ENCODE measurements around the gene CHMP6. TPM values are rescaled to one million over a fixed set of nuclear protein-coding genes. Genes with fewer than 3 reads are reported as not detected.
"Not testable (repeated sequence)": the region's sequence is repeated elsewhere in the genome, so short reads cannot be mapped to it uniquely, and the experiment has no call there.

The CHMP6 gene
- total RNA-seq, 2 donors from 2014 or later, result 12.9 to 17.5 TPM

DNA sequence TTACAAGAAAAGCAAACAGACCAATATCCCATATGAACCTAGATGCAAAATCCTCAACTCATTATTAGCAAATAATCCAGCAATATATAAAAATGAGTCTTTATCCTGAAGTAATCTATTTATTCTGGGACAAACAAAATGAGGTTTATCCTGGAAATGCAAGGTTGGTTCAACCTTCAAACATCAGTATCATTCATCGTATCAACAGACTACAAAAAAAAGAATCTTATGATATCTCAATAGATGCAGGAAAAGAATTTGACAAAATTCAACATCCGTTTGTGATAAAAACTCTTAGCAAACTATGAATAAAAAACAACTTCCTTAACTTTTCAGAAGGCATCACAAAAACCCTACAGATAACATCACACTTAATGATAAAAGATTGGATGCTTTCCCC lies 24.9 kb downstream of the CHMP6 start:
- Histone ChIP-seq H3K27me3 (no peaks in the 10 kb centered on the region), H3K4me1 (peaks cover 0 to 25% of the 10 kb centered on the region in 2 donors), H3K36me3 (no peaks in the 10 kb centered on the region)

DNA sequence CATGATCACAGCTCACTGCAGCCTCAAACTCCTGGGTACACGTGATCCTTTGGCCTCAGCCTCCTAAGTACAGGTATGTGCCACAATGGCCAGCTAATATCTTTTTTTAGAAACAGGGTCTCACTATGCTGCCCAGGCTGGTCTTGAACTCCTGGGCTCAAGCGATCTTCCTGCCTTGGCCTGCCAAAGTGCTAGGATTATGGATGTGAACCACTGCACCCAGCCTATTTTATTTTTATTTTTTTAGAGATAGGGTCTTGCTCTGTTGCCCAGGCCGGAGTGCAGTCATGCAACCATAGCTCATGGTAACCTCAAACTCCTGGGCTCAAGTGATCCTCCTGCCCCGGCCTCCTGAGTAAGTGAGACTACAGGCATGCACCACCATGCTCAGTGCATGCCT lies 25.7 kb downstream of the CHMP6 start:
- not testable (repeated sequence) for H3K36me3 ChIP-seq; H3K4me3 ChIP-seq; DNase-seq (ENCODE audit: low spot score); H3K27ac ChIP-seq; H3K9me3 ChIP-seq; H3K27me3 ChIP-seq
- peaks cover 0 to 30% of the 10 kb centered on the region in 2 donors for H3K4me1 ChIP-seq

More for the DNA sequence above, 24.9 kb downstream of the CHMP6 start:
- no peak for DNase-seq (ENCODE audit: low spot score)
- H3K4me3 ChIP-seq, result no peak overlapping the region
- peaks cover 0 to 2% of the 10 kb centered on the region in 2 donors for H3K9me3 ChIP-seq
- TF ChIP-seq, protein P1, sequence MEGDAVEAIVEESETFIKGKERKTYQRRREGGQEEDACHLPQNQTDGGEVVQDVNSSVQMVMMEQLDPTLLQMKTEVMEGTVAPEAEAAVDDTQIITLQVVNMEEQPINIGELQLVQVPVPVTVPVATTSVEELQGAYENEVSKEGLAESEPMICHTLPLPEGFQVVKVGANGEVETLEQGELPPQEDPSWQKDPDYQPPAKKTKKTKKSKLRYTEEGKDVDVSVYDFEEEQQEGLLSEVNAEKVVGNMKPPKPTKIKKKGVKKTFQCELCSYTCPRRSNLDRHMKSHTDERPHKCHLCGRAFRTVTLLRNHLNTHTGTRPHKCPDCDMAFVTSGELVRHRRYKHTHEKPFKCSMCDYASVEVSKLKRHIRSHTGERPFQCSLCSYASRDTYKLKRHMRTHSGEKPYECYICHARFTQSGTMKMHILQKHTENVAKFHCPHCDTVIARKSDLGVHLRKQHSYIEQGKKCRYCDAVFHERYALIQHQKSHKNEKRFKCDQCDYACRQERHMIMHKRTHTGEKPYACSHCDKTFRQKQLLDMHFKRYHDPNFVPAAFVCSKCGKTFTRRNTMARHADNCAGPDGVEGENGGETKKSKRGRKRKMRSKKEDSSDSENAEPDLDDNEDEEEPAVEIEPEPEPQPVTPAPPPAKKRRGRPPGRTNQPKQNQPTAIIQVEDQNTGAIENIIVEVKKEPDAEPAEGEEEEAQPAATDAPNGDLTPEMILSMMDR (IDR thresholded peaks at IDR 0.05), result no peak
- no peak overlapping the region for H3K27ac ChIP-seq

DNA sequence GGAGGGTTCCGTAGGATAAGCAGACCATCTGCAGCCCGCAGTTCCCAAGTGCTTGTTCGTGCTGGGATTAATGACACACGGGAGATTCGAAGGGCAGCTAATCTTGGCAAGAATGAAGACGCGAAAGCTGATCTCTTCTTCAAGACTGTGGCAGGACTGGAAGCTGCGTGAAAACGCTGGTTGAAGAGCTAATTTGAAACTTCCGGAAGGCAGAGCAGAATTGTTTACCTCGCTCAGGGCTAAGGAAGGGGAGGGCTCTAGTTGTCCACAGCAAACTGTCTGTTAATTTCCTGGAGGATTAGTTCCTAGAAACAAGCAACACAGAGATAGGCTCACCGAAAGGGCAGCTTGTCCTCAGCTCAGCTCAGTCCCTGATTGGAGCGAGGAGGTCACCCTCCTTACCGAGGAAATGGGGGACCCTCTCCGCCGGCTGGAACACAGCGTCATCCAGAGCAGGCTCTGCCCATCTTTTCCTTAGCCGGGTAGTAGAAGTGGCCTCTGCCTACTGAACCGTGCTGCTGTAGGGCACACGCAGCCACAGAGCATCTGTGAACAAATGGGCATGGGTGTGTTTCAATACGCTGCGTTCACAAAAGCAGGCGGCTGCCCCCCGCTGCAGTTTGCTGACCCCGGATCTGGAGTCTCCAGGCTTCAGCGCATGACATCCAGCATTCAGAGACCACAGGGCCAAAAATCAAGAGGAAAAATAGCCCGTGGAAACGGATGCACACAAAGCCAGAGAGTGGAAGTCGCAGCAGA lies 26.6 kb downstream of the CHMP6 start:
- peak overlapping the region; percentile 56 to 64 for H3K27ac ChIP-seq
- no peaks in the 10 kb centered on the region for H3K27me3 ChIP-seq
- H3K9me3 ChIP-seq, result no peaks in the 10 kb centered on the region
- H3K36me3 ChIP-seq, result no peaks in the 10 kb centered on the region
- no peak for DNase-seq (ENCODE audit: low spot score)
- TF ChIP-seq, protein P1 (IDR thresholded peaks at IDR 0.05), result no peak
- H3K4me3 ChIP-seq, result peak overlapping the region; percentile 4 to 35
- H3K4me1 ChIP-seq, result peaks cover 0 to 31% of the 10 kb centered on the region in 2 donors

DNA sequence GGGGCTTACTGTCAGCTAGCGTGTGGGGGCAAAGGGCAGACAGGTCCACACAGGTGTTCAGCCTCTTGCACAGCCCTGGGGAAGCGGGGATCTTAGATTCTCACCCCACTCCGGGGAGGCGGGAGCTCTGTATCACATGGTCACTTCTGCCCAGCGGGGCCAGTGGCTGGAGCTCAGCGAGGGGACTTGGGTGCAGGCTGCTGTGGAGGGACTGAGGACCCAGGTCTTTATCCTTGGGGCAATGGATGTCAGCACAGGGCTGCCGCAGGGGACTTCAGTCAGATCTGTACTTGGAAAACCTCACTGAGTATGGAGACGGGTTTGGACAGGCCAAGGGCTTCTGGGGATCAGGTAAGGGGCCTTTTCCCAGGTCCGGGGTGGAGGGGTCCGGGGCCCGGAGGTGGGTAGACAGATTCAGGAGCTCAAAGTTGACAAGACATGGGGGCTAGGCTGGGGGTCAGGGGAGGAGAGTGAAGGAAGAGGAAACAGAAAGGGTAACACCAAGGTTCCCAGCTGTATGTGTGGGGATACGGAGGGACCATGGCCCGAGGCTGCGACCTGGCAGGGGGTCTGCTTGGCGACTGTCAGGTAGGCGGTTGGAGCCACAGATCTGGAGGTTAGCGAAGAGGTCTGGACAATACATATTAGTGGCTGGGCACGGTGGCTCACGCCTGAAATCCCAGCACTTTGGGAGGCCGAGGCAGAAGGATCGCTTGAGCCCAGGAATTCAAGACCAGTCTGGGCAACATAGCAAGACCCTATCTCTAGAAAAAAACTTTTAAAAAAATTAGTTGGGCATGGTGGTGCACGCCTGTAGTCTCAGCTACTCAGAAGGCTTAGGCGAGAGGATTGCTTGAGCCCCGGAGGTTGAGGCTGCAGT lies 28.2 kb downstream of the CHMP6 start:
- Histone ChIP-seq H3K27ac (no peak overlapping the region), H3K36me3 (no peaks in the 10 kb centered on the region), H3K4me1 (peaks cover 0 to 42% of the 10 kb centered on the region in 2 donors), H3K27me3 (no peaks in the 10 kb centered on the region), H3K4me3 (no peak overlapping the region), H3K9me3 (no peaks in the 10 kb centered on the region)
- TF ChIP-seq, protein P1 (IDR thresholded peaks at IDR 0.05), result no peak
- DNase-seq (ENCODE audit: low spot score), result no peak

DNA sequence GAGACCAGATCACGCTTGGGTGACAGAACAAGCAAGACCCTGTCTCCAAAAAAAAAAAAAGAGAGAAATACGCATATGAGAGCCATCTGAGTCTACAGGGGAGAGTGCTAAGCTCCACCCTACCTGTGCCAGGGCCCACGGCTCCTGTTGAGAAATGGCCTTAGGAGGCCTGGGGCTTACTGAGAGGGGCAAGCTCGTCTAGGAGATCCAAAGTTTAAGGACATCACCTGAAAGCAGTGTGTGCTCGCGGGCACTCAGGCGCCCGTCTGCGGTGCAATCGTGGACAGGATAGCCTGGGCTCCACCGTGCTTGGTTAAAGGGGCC lies 28.8 kb downstream of the CHMP6 start:
- peak overlapping the region in 1 of 2 donors; percentile 72 for H3K27ac ChIP-seq
- DNase-seq (ENCODE audit: low spot score), result no peak
- H3K4me3 ChIP-seq, result no peak overlapping the region
- H3K4me1 ChIP-seq, result peaks cover 0 to 42% of the 10 kb centered on the region in 2 donors
- H3K27me3 ChIP-seq, result no peaks in the 10 kb centered on the region
- TF ChIP-seq, protein P1 (IDR thresholded peaks at IDR 0.05), result no peak
- no peaks in the 10 kb centered on the region for H3K36me3 ChIP-seq
- H3K9me3 ChIP-seq, result no peaks in the 10 kb centered on the region

Measured in right atrium auricular region (tissue), 2 donors.